ENCODE measurements around the gene LEFTY2. TPM values are rescaled to one million over a fixed set of nuclear protein-coding genes. Genes with fewer than 3 reads are reported as not detected.
A peak's percentile ranks its signal among the peaks of the same experiment; 100 is the strongest.
"Not testable (repeated sequence)": the region's sequence is repeated elsewhere in the genome, so short reads cannot be mapped to it uniquely, and the experiment has no call there.

The LEFTY2 gene
- total RNA-seq, 1 donor from 2014 or later = not detected

- H3K4me3 ChIP-seq = no peak overlapping the region
- H3K36me3 ChIP-seq = no peaks in the 10 kb centered on the region
- DNase-seq (ENCODE audit: low spot score) = no peak
- Mint-ChIP-seq H3K27me3 (ENCODE audit: insufficient read depth, low read depth) (peaks cover 3% of the 10 kb centered on the region), H3K36me3 (no peaks in the 10 kb centered on the region), H3K9me3 (no peaks in the 10 kb centered on the region), H3K4me3 (no peak overlapping the region), H3K4me1 (no peaks in the 10 kb centered on the region), H3K27ac (no peak overlapping the region)
- H2AFZ ChIP-seq (replicated peaks) = no peak overlapping the region
- no peak overlapping the region for H3K27ac ChIP-seq
- no peak overlapping the region for H3K4me2 ChIP-seq
- no peaks in the 10 kb centered on the region for H3K9me3 ChIP-seq (ENCODE audit: low read depth)
- H3K4me1 ChIP-seq = no peaks in the 10 kb centered on the region
- H3K79me2 ChIP-seq (ENCODE audit: low read depth) = no peaks in the 10 kb centered on the region
- H3K9ac ChIP-seq = no peak overlapping the region
- H3F3A ChIP-seq (ENCODE audit: low read depth) = no peaks in the 10 kb centered on the region
- no peak for TF ChIP-seq EZH2phosphoT487 (IDR thresholded peaks at IDR 0.05)
- TF ChIP-seq CTCF (IDR thresholded peaks at IDR 0.05) = no peak
- no peak for TF ChIP-seq EZH2 (IDR thresholded peaks at IDR 0.05)
- H3K27me3 ChIP-seq = no peaks in the 10 kb centered on the region
- H4K20me1 ChIP-seq (ENCODE audit: low read depth) = no peaks in the 10 kb centered on the region
Observed at GRCh38 chr1:225933072-225933471, 7.9 kb downstream of the LEFTY2 start.

GRCh38 chr1:225931270-225932136, 9.5 kb downstream of the LEFTY2 start:
- H3K4me1 Mint-ChIP-seq = no peaks in the 10 kb centered on the region
- Histone ChIP-seq H3K36me3 (no peaks in the 10 kb centered on the region), H3K4me2 (peak overlapping the region; percentile 5), H3K4me3 (no peak overlapping the region), H3K9me3 (ENCODE audit: low read depth) (no peaks in the 10 kb centered on the region), H3K79me2 (ENCODE audit: low read depth) (no peaks in the 10 kb centered on the region), H3F3A (ENCODE audit: low read depth) (peaks cover 5% of the 10 kb centered on the region), H3K27ac (no peak overlapping the region), H3K27me3 (no peaks in the 10 kb centered on the region), H3K4me1 (no peaks in the 10 kb centered on the region), H4K20me1 (ENCODE audit: low read depth) (no peaks in the 10 kb centered on the region), H3K9ac (no peak overlapping the region), H2AFZ (replicated peaks) (no peak overlapping the region)
- H3K27me3 Mint-ChIP-seq (ENCODE audit: insufficient read depth, low read depth) = peaks cover 5% of the 10 kb centered on the region
- peak overlapping the region; percentile 36 for H3K4me3 Mint-ChIP-seq
- no peaks in the 10 kb centered on the region for H3K9me3 Mint-ChIP-seq
- DNase-seq (ENCODE audit: low spot score) = no peak
- no peaks in the 10 kb centered on the region for H3K36me3 Mint-ChIP-seq
- no peak for TF ChIP-seq EZH2 (IDR thresholded peaks at IDR 0.05)
- no peak for TF ChIP-seq CTCF (IDR thresholded peaks at IDR 0.05)
- no peak for TF ChIP-seq EZH2phosphoT487 (IDR thresholded peaks at IDR 0.05)
- H3K27ac Mint-ChIP-seq = no peak overlapping the region

- H3K36me3 ChIP-seq = no peaks in the 10 kb centered on the region
- no peaks in the 10 kb centered on the region for H3K9me3 ChIP-seq (ENCODE audit: low read depth)
- peaks cover 9% of the 10 kb centered on the region for H3F3A ChIP-seq (ENCODE audit: low read depth)
- H3K27me3 Mint-ChIP-seq (ENCODE audit: insufficient read depth, low read depth) = peaks cover 5% of the 10 kb centered on the region
- no peak overlapping the region for H2AFZ ChIP-seq (replicated peaks)
- no peaks in the 10 kb centered on the region for H3K79me2 ChIP-seq (ENCODE audit: low read depth)
- no peak overlapping the region for H3K4me3 ChIP-seq
- no peaks in the 10 kb centered on the region for H3K4me1 ChIP-seq
- no peak overlapping the region for H3K4me3 Mint-ChIP-seq
- H3K4me2 ChIP-seq = no peak overlapping the region
- no peak overlapping the region for H3K27ac ChIP-seq
- H3K9me3 Mint-ChIP-seq = no peaks in the 10 kb centered on the region
- H4K20me1 ChIP-seq (ENCODE audit: low read depth) = no peaks in the 10 kb centered on the region
- no peaks in the 10 kb centered on the region for H3K4me1 Mint-ChIP-seq
- H3K9ac ChIP-seq = no peak overlapping the region
- TF ChIP-seq EZH2phosphoT487 (IDR thresholded peaks at IDR 0.05) (no peak), EZH2 (IDR thresholded peaks at IDR 0.05) (no peak), CTCF (IDR thresholded peaks at IDR 0.05) (no peak)
- H3K27ac Mint-ChIP-seq = no peak overlapping the region
- no peaks in the 10 kb centered on the region for H3K36me3 Mint-ChIP-seq
- no peak for DNase-seq (ENCODE audit: low spot score)
- no peaks in the 10 kb centered on the region for H3K27me3 ChIP-seq
Observed at GRCh38 chr1:225930566-225930965, 10.5 kb downstream of the LEFTY2 start.

- H3K27me3 ChIP-seq; H3K4me2 ChIP-seq; H3K27ac Mint-ChIP-seq; H3K79me2 ChIP-seq (ENCODE audit: low read depth); H3K9me3 Mint-ChIP-seq; H3K9me3 ChIP-seq (ENCODE audit: low read depth); H3K27ac ChIP-seq; H3K4me1 ChIP-seq; H3K4me3 ChIP-seq; H3K27me3 Mint-ChIP-seq (ENCODE audit: insufficient read depth, low read depth); H3K9ac ChIP-seq; H3K36me3 ChIP-seq; H3K4me3 Mint-ChIP-seq; H3K4me1 Mint-ChIP-seq; H3K36me3 Mint-ChIP-seq; DNase-seq (ENCODE audit: low spot score); H4K20me1 ChIP-seq (ENCODE audit: low read depth); H2AFZ ChIP-seq (replicated peaks): not testable (repeated sequence)
- peaks cover 20% of the 10 kb centered on the region for H3F3A ChIP-seq (ENCODE audit: low read depth)
Observed at GRCh38 chr1:225929462-225929861, 11.6 kb downstream of the LEFTY2 start.

Data from neural progenitor cell (in vitro differentiated cells).